Hepatocyte (in vitro differentiated cells): ENCODE results near the gene ZDHHC5.

Experiments
- EZH2phosphoT487 ChIP-seq: fragments of 200-600 bp; sonication (generic); IDR thresholded peaks from one replicate; pipeline ENCODE4 v1.6.1; 2018; ENCODE audit warnings: antibody characterized with exemption, mild to moderate bottlenecking, low read depth, moderate library complexity; ENCODE audit not compliant: unreplicated experiment, severe bottlenecking
- TF ChIP-seq, protein P1 (sequence below): fragments of 200-600 bp; sonication (generic); IDR thresholded peaks from 2 replicates; pipeline ENCODE4 v1.5.1; 2016; ENCODE audit warnings: antibody characterized with exemption, mild to moderate bottlenecking; ENCODE audit not compliant: poor library complexity

- TF ChIP-seq, protein P1, sequence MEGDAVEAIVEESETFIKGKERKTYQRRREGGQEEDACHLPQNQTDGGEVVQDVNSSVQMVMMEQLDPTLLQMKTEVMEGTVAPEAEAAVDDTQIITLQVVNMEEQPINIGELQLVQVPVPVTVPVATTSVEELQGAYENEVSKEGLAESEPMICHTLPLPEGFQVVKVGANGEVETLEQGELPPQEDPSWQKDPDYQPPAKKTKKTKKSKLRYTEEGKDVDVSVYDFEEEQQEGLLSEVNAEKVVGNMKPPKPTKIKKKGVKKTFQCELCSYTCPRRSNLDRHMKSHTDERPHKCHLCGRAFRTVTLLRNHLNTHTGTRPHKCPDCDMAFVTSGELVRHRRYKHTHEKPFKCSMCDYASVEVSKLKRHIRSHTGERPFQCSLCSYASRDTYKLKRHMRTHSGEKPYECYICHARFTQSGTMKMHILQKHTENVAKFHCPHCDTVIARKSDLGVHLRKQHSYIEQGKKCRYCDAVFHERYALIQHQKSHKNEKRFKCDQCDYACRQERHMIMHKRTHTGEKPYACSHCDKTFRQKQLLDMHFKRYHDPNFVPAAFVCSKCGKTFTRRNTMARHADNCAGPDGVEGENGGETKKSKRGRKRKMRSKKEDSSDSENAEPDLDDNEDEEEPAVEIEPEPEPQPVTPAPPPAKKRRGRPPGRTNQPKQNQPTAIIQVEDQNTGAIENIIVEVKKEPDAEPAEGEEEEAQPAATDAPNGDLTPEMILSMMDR = no peak
- TF ChIP-seq EZH2phosphoT487 = no peak
Observed at GRCh38 chr11:57732661-57733060, 64.7 kb downstream of the ZDHHC5 start.
